ENCODE data around the gene SYT1.

SYT1 gene

DNA sequence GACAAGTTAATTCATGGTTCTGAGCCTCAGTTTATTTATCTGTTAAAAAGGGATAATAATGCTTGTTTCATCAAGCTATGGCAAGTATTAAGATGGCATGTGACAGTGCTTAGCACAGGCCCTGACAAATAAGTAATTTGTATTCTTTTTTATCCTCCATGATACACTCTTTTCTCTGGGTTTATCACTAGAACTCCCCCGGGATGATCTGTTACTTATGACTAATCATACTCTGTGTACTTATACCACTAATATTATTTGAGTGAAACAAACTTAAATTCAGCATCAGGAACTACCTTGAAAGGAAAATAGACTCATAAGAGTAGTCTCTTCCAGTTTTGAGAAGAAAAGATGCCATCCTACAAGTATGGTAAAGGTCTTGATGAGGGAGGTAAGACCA is 542.4 kb downstream of the SYT1 start:
- ATAC-seq: no peak

DNA sequence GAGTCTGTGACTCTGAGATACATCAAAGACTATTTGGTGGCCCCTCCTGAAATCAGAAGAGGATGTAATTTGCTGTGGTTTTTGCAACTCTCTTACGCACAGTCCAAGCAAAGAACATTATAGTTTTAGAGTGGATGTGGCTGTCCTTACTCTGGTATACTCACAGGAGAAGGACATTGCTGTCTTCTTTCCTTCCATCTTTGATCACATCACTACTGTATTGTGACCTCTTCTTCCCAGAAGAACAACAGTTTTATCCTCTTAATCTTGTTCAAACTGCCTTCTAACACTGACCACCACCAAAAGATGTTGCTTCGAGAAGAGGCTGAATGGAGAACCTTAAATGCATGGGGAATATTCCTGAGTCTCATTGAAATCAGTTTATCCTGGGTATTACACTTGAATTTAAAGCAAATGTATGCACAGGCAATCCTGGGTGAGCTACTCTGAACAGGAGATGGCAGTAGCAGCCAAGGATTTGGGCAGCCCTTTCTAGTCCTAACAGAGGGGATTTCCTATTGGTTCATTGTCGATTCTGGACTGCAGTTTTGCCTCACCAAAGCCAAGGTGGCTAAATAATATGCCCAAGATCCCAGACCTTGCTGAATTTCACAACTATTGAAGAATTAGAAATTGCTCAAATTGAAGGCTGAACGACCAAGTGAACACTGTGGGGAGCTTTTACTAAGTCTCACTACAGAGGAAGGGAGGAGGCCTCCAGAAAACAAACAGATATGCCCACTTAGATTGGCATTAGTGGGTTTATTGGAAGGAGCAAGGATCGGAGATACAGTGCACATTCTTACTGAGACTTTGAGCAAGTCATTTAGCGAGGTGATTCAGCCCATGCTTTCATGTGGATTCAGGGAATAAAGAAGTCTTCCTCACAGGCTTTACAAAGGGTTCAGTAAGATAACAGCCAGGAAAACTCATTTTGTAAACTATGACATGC is 543.4 kb downstream of the SYT1 start:
- no peak for TF ChIP-seq TOX (CRISPR knock-in tag; IDR thresholded peaks at IDR 0.05; ENCODE audit: borderline replicate concordance)
- TF ChIP-seq, protein P1, sequence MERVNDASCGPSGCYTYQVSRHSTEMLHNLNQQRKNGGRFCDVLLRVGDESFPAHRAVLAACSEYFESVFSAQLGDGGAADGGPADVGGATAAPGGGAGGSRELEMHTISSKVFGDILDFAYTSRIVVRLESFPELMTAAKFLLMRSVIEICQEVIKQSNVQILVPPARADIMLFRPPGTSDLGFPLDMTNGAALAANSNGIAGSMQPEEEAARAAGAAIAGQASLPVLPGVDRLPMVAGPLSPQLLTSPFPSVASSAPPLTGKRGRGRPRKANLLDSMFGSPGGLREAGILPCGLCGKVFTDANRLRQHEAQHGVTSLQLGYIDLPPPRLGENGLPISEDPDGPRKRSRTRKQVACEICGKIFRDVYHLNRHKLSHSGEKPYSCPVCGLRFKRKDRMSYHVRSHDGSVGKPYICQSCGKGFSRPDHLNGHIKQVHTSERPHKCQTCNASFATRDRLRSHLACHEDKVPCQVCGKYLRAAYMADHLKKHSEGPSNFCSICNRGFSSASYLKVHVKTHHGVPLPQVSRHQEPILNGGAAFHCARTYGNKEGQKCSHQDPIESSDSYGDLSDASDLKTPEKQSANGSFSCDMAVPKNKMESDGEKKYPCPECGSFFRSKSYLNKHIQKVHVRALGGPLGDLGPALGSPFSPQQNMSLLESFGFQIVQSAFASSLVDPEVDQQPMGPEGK (CRISPR knock-in tag; IDR thresholded peaks at IDR 0.05; ENCODE audit: borderline replicate concordance): no peak
- no peak for TF ChIP-seq PPARA (CRISPR knock-in tag; IDR thresholded peaks at IDR 0.05; ENCODE audit: borderline replicate concordance)
- TF ChIP-seq ZFP30 (CRISPR knock-in tag; IDR thresholded peaks at IDR 0.05): no peak
- TF ChIP-seq ZC3H10 (CRISPR knock-in tag; IDR thresholded peaks at IDR 0.05): no peak
- TF ChIP-seq ZNF565 (CRISPR knock-in tag; conservative IDR thresholded peaks at IDR 0.05; ENCODE audit: low read depth): no peak
- no peak for TF ChIP-seq CSDC2 (CRISPR knock-in tag; IDR thresholded peaks at IDR 0.05)
- no peak for TF ChIP-seq ZNF70 (CRISPR knock-in tag; IDR thresholded peaks at IDR 0.05)
- no peak for TF ChIP-seq ZNF8 (CRISPR knock-in tag; IDR thresholded peaks at IDR 0.05)
- TF ChIP-seq BACH2 (CRISPR knock-in tag; IDR thresholded peaks at IDR 0.05; ENCODE audit: borderline replicate concordance): no peak
- TF ChIP-seq OSR1 (CRISPR knock-in tag; IDR thresholded peaks at IDR 0.05): no peak

More for the DNA sequence above, 542.4 kb downstream of the SYT1 start:
- TF ChIP-seq ZNF70 (CRISPR knock-in tag; IDR thresholded peaks at IDR 0.05): no peak
- no peak for TF ChIP-seq ISL1 (CRISPR knock-in tag; IDR thresholded peaks at IDR 0.05)
- TF ChIP-seq ESRRG (CRISPR knock-in tag; IDR thresholded peaks at IDR 0.05): no peak
- no peak for TF ChIP-seq TOX (CRISPR knock-in tag; IDR thresholded peaks at IDR 0.05; ENCODE audit: borderline replicate concordance)
- no peak for TF ChIP-seq PPARA (CRISPR knock-in tag; IDR thresholded peaks at IDR 0.05; ENCODE audit: borderline replicate concordance)
- no peak for TF ChIP-seq ZFP30 (CRISPR knock-in tag; IDR thresholded peaks at IDR 0.05)
- no peak for TF ChIP-seq OSR1 (CRISPR knock-in tag; IDR thresholded peaks at IDR 0.05)
- TF ChIP-seq, protein P2, sequence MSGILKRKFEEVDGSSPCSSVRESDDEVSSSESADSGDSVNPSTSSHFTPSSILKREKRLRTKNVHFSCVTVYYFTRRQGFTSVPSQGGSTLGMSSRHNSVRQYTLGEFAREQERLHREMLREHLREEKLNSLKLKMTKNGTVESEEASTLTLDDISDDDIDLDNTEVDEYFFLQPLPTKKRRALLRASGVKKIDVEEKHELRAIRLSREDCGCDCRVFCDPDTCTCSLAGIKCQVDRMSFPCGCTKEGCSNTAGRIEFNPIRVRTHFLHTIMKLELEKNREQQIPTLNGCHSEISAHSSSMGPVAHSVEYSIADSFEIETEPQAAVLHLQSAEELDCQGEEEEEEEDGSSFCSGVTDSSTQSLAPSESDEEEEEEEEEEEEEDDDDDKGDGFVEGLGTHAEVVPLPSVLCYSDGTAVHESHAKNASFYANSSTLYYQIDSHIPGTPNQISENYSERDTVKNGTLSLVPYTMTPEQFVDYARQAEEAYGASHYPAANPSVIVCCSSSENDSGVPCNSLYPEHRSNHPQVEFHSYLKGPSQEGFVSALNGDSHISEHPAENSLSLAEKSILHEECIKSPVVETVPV (CRISPR knock-in tag; IDR thresholded peaks at IDR 0.05): no peak
- TF ChIP-seq ZNF565 (CRISPR knock-in tag; conservative IDR thresholded peaks at IDR 0.05; ENCODE audit: low read depth): no peak
- TF ChIP-seq SNAI2 (CRISPR knock-in tag; IDR thresholded peaks at IDR 0.05): no peak
- TF ChIP-seq, protein P3, sequence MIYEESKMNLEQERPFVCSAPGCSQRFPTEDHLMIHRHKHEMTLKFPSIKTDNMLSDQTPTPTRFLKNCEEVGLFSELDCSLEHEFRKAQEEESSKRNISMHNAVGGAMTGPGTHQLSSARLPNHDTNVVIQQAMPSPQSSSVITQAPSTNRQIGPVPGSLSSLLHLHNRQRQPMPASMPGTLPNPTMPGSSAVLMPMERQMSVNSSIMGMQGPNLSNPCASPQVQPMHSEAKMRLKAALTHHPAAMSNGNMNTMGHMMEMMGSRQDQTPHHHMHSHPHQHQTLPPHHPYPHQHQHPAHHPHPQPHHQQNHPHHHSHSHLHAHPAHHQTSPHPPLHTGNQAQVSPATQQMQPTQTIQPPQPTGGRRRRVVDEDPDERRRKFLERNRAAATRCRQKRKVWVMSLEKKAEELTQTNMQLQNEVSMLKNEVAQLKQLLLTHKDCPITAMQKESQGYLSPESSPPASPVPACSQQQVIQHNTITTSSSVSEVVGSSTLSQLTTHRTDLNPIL (CRISPR knock-in tag; IDR thresholded peaks at IDR 0.05; ENCODE audit: low read depth): no peak
- no peak for TF ChIP-seq ZC3H10 (CRISPR knock-in tag; IDR thresholded peaks at IDR 0.05)
- no peak for TF ChIP-seq BACH2 (CRISPR knock-in tag; IDR thresholded peaks at IDR 0.05; ENCODE audit: borderline replicate concordance)
- no peak for TF ChIP-seq ZFP3 (CRISPR knock-in tag; IDR thresholded peaks at IDR 0.05)
- TF ChIP-seq RARB (CRISPR knock-in tag; IDR thresholded peaks at IDR 0.05): no peak
- no peak for TF ChIP-seq CSDC2 (CRISPR knock-in tag; IDR thresholded peaks at IDR 0.05)
- no peak for TF ChIP-seq TCF4 (CRISPR knock-in tag; IDR thresholded peaks at IDR 0.05; ENCODE audit: borderline replicate concordance)
- TF ChIP-seq, protein P4, sequence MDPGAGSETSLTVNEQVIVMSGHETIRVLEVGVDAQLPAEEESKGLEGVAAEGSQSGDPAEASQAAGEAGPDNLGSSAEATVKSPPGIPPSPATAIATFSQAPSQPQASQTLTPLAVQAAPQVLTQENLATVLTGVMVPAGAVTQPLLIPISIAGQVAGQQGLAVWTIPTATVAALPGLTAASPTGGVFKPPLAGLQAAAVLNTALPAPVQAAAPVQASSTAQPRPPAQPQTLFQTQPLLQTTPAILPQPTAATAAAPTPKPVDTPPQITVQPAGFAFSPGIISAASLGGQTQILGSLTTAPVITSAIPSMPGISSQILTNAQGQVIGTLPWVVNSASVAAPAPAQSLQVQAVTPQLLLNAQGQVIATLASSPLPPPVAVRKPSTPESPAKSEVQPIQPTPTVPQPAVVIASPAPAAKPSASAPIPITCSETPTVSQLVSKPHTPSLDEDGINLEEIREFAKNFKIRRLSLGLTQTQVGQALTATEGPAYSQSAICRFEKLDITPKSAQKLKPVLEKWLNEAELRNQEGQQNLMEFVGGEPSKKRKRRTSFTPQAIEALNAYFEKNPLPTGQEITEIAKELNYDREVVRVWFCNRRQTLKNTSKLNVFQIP (CRISPR knock-in tag; IDR thresholded peaks at IDR 0.05; ENCODE audit: borderline replicate concordance, low read depth): no peak
- no peak for TF ChIP-seq GLIS3 (CRISPR knock-in tag; IDR thresholded peaks at IDR 0.05)
- TF ChIP-seq, protein P5, sequence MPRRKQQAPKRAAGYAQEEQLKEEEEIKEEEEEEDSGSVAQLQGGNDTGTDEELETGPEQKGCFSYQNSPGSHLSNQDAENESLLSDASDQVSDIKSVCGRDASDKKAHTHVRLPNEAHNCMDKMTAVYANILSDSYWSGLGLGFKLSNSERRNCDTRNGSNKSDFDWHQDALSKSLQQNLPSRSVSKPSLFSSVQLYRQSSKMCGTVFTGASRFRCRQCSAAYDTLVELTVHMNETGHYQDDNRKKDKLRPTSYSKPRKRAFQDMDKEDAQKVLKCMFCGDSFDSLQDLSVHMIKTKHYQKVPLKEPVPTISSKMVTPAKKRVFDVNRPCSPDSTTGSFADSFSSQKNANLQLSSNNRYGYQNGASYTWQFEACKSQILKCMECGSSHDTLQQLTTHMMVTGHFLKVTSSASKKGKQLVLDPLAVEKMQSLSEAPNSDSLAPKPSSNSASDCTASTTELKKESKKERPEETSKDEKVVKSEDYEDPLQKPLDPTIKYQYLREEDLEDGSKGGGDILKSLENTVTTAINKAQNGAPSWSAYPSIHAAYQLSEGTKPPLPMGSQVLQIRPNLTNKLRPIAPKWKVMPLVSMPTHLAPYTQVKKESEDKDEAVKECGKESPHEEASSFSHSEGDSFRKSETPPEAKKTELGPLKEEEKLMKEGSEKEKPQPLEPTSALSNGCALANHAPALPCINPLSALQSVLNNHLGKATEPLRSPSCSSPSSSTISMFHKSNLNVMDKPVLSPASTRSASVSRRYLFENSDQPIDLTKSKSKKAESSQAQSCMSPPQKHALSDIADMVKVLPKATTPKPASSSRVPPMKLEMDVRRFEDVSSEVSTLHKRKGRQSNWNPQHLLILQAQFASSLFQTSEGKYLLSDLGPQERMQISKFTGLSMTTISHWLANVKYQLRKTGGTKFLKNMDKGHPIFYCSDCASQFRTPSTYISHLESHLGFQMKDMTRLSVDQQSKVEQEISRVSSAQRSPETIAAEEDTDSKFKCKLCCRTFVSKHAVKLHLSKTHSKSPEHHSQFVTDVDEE (CRISPR knock-in tag; IDR thresholded peaks at IDR 0.05): no peak

More for the DNA sequence above, 543.4 kb downstream of the SYT1 start:
- ATAC-seq: peak; percentile 92

All from SK-N-SH treated with all-trans-retinoic acid at 6 μM for 48 hours (cell line).